ACHN (cell line): ENCODE data around the gene NLRP5.
A peak's percentile ranks its signal among the peaks of the same experiment; 100 is the strongest.
"Not testable (repeated sequence)": the region's sequence is repeated elsewhere in the genome, so short reads cannot be mapped to it uniquely, and the experiment has no call there.

Source experiments
- DNase-seq: peaks from one replicate; pipeline ENCODE4 v3.0.0-alpha.2; 2015
- in situ Hi-C: cut with HindIII; loops from 2 replicates; pipeline ENCODE4 v1.10.0; 2017; ENCODE audit warnings: low sequenced_read_pairs, low pct_ligation_motif_present, low pct_unique_long_range_greater_than_20kb

NLRP5 gene

DNA sequence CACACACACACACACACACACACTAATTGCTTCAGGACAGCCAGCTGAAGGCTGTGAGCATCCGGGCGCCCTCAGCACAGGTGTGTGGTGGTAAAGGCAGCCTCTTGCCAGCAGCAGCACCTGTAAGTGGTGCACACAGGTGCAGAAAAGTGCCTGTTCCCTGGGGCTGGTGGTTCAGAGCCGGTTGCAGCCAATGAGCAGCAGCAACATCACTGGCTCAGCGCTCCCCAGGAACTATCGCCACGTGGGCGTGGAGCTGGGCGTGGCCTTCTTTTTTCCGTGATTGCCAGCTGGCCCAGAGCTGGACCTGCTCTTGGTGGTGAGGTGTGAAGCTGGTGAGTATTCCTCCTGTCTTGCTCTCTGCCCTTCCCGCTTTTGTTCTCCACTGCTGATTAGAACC lies at the start of gene NLRP5:
TSS of gene NLRP5 (plus strand) at position 289 of the 400 bp plus-strand sequence.
- in situ Hi-C loops: no loop called here
- DNase-seq: no peak

DNA sequence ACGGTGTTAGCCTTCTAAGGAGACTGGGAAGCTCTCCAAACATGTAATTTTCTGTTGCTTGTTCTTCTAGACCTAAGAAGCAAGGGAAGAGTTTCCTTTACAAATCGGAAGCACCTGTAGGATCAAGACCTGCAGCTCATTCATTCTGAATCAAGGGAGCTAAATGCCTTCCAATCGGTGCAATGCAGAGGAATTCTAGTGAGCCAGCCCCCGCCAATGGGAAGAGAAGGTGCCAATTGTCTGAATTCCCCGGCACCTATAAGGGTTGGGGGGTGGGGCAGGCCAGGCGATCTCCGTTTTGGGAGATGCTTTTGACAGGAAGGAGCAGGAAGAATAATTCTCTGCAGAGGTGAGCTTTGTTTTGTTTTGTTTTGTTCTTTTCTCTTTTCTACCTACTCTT lies 47.4 kb upstream of the NLRP5 start:
- no peak for DNase-seq
- in situ Hi-C loops: no loop called here

DNA sequence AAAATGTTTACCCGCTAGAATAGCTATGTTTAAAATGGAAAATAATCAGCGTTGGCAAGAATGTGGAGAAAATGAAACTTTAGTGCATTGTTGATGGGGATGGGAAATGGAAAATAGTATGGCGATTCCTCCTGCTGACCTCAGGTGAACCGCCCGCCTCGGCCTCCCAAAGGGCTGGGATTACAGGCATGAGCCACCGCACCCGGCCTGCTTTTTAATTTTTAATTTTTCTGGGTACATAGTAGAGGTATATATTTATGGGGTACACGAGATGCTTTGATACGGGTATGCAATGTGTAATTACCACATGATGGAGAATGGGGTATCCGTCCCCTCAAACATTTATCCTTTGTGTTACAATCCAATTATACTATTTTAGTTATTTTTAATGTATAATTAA lies 46.3 kb upstream of the NLRP5 start:
- in situ Hi-C loops: no loop called here
- DNase-seq: no peak

DNA sequence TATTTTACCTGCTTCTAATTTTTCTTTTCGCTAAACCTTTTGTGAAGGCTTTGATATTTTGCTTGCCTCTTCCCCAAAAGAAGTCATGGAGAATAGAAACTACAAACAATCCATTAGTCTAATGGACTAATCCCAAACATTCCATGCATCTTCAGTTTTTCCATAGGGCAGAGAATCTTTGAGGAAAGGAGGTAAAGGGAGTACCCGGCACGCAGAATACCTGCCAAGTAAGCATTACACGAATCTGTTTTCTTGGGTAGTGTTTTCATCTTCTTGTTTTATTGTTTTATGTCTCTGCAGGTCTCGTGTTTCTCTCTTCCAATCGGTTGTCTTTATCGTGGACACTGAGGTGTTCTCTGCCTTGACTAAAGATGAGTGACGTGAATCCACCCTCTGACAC lies 39.0 kb upstream of the NLRP5 start, which contains the start of gene NLRP8:
TSS of gene NLRP8 (plus strand) at position 301 of the 400 bp plus-strand sequence.
- in situ Hi-C loops: no loop called here
- no peak for DNase-seq

DNA sequence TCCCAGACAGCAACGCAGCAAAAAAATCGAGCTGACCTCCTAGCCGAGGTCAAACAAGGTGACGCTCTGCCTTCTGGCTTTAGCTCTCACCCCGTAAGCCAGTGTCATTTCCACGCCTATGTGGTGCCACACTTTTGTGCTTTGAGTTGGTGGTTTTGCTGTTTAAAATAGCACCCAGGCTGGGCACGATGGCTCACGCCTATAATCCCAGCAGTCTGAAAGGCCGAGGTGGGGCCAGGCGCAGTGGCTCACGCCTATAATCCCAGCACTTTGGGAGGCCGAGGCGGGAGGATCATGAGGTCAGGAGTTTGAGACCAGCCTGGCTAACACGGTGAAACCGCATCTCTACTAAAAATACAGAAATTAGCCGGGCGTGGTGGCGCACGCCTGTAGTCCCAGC lies 36.0 kb upstream of the NLRP5 start:
- DNase-seq, in situ Hi-C loops: not testable (repeated sequence)

DNA sequence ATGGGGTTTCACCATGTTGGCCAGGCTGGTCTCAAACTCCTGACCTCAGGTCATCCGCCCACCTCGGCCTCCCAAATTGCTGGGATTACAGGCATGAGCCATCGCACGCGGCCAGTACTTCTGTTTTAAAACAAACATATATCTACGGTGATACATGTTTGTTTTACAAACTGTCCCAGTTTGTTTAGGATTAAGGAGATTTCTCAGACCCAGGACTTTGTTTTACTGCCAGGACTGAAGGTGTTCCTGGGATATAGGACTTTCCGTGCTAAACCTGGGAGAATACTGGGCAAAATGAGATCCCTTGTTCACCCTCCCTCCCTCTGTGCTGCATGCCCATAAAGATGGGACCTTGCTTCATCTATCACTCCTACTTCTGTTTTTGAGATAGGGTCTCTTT lies 30.1 kb upstream of the NLRP5 start:
- in situ Hi-C loops: no loop called here
- no peak for DNase-seq

DNA sequence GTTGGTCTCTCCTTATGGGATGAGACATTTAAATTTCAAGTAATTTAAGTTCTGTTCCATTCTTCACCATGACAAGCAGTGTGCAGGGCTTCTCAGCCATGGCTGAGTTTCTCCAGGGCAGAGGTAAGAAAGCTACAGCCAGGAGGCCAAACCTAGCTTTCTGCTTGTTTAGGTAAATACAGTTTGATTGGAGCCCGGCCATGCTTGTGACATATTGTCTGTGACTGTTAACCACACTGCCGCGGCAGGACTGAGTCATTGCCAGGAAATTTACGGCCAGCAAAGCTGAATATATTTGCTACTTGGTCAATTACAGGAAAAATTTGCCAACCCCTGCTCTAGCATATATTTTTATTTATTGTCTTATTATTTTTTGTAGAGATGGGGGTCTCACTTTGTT lies 28.2 kb upstream of the NLRP5 start:
- no peak for DNase-seq
- in situ Hi-C loops: no loop called here

DNA sequence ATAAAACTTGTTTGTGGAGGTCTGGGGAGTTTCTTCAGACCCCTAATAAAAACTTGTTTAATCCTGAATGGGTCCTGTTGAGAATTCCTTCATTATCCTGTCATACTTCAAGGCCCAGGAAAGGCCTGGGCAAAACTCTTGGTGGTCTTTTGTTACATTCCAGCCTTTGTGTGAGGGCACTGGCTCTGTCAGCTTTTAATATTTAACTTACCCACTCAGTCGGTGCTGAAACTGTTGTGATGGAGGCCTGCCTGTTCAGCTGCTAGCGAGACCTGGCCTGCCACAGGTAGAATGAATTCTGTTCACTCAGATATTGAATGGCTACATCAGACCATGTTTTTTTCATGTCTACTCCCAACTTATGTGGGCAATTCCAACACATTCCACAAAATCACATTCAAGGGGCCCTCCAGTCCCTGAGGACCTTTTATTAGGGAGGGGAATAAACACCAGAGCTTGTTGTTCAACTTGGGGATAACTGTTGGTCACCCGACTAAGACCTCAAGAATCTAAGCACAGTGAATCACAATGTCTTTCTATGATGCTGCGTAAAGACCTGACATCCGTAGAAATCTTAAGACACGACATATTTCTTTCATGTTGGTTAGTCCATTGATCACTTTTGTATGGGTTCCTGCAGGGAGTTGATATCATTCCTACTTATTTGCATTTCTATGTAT lies 26.4 kb upstream of the NLRP5 start:
- in situ Hi-C loops: no loop called here
- DNase-seq: no peak

DNA sequence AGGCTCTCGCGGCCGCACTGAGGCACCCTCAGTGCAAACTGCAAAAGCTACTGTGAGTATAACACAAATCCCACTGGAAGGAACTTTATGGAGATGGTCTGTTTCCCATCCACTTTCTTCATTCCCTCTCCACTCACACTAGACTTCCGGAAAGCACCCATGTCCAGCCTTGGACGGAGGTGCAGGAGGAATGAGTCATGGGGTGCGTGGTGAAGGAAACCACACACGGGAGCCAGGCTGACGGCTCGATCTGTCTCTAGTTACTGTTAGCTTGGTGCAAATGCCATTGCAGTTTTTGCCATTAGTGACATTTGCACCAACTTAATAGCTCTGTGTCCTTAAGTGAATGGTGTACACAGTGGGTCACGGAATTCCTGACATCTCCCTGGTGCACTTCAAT lies 24.4 kb upstream of the NLRP5 start:
- in situ Hi-C loops: no loop called here
- no peak for DNase-seq

DNA sequence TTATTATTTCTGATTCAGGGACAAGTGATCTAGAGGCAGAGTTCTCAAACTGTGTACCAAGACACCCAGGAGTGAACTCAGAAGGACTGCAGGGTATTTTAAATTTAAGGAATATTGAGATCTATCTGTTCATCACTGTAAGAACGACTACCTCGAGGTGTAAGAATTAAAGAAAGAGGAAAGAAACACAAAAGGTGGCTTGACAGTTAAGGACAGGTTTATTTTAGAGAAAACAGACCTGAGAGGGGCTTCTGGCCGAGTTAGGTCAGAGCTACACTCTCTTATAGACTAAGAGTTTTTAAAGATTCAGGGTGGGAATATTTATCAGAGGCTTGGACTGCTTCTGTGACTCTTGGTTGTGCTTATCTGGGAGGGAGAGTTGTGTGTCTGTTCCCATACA lies 12.6 kb upstream of the NLRP5 start:
- in situ Hi-C loops: no loop called here
- no peak for DNase-seq

DNA sequence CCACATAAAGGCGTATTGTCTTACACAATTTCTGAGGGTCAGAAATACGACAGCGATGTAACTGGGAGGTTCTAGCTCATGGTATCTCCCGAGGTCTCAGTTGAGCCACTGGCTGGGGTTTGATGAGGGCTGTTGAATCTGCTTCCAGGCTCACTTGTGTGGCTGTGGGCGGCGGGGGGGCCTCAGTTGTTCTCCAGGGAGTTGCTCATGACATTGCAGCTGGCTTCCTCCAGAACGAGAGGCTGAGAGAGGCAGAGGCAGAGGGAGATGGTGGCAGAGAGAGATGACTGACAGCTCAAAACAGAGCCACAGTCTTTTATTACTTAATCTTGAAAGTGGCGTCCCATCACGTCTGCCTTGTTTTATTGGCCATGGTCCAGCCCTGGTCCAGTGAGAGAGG lies 6.2 kb upstream of the NLRP5 start:
- DNase-seq: no peak
- in situ Hi-C loops: no loop called here

DNA sequence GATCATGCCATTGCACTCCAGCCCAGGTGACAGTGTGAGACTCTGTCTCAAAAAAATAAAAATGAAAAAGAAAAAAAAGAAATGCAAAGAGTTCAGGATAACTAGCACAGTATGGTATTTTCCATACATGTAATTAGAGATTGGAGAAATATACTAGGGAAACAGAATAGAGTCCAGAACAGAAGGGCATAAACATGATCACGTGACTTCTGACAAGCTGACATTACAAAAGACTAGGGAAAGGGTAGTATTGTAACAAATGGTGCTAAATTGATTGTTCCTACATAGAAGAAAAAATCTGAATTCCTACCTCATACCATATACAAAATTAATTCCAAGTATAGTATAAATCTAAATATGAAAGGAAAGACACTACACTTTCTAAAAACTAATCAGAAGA lies 1.3 kb upstream of the NLRP5 start:
- in situ Hi-C loops: no loop called here
- no peak for DNase-seq

DNA sequence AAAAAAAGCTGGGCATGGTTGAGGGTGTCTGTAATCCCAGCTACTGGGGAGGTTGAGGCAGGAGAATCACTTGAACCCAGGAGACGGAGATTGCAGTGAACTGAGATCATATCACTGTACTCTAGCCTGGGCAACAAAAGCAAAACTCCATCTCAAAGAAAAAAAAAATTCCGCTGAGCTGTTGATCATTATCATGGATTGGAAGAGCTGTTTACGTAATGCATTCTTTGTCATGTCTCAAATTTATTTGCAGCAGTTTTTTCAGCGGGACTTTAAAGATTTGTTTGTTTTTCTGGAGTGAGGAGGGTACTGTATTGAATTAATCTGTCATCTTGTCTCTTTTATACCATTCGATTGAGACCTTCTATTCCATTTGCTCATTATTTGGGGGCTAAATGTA lies 4.3 kb downstream of the NLRP5 start:
- DNase-seq: no peak
- in situ Hi-C loops: no loop called here

DNA sequence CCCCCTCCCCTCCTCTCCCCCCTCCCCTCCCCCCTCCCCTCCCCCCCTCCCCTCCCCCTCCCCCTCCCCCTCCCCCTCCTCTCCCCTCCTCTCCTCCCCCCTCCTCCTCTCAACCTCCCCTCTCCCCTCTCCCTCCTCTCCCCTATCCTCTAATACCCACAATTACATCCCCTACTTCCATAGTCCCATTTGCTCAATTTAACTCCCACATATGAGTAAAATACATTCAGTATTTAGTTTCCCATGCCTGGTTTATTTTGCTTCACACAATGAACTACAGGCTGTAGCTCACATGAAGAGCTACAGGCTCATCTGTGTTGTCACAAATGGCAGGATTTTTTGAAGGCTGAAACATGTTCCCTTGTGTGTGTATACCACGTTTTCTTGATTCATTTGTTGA lies 6.9 kb downstream of the NLRP5 start:
- in situ Hi-C loops: no loop called here
- DNase-seq: no peak

DNA sequence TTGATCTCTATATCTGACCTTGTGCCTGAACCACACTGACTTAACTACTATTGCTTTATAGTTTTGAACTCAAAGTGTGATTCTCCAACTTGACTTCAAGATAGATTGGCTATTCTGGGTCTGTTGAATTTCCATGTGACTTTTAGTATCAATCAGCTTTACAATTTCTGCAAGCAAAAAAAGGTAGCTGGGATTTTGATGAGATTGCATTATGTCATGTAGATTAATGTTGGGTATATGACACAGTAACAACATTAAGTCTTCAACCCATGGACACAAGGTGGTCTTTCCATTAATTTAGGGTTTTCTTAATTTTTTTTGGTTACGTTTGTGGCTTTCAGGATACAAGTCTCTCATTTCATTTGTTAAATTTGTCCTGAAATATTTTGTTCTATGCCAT lies 28.2 kb downstream of the NLRP5 start:
- in situ Hi-C loops: no loop called here
- DNase-seq: no peak

DNA sequence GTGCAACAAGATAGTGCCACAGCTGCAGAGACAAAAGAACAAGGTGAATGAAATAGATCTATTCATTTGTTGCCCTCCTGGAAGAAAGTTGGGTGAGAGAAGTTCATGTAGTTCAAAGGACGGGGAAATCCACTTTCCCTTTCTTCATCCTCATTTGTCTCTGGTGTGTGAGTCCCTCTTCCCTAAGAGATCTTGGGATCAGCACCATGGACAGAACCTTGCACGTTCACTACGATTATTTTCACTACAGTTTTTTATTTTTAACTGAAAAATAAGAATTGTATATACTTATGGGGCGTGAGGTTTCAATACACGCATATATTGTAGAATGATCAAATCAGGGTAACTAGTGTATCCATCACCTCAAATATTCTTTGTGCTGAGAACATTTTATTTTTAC lies 29.2 kb downstream of the NLRP5 start:
- DNase-seq: peak; percentile 26
- in situ Hi-C loops: no loop called here

DNA sequence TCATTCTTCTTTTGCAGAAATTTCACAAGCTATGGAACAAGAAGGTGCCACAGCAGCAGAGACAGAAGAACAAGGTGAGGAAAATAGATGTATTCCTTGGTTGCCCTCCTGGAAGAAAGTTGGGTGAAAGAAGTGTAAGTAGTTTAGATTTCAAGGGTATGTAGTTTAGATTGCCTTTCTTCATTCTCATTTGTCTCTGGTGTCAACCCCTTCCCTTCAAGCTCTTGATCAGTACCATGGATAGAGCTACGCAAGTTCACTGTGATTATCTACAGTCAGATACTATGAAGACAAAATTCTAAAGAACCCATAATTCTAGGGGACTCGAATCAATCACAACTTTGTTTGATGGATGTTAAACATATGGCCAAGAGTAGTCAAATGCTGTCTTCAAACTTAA lies 32.8 kb downstream of the NLRP5 start:
- DNase-seq, in situ Hi-C loops: not testable (repeated sequence)

DNA sequence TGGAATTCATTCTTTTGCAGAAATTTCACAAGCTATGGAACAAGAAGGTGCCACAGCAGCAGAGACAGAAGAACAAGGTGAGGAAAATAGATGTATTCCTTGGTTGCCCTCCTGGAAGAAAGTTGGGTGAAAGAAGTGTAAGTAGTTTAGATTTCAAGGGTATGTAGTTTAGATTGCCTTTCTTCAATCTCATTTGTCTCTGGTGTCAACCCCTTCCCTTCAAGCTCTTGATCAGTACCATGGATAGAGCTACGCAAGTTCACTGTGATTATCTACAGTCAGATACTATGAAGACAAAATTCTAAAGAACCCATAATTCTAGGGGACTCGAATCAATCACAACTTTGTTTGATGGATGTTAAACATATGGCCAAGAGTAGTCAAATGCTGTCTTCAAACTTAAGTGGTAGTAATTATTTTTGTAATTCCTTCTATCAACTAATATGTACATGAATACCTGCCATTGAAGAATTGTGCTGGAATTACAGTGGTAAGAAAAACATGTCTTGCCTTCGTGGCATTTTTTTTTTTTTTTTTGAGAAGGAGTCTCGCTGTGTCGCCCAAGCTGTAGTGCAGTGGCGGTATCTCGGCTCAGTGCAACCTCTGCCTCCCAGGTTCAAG lies 33.9 kb downstream of the NLRP5 start:
- DNase-seq, in situ Hi-C loops: not testable (repeated sequence)

DNA sequence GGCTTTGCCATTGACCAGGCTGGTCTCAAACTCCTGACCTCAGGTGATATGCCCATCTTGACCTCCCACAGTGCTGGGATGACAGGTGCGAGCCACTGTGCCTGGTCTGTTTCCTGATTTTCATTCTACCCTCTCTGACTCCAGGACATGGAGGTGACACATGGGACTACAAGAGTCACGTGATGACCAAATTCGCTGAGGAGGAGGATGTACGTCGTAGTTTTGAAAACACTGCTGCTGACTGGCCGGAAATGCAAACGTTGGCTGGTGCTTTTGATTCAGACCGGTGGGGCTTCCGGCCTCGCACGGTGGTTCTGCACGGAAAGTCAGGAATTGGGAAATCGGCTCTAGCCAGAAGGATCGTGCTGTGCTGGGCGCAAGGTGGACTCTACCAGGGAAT lies 40.2 kb downstream of the NLRP5 start:
- in situ Hi-C loops: no loop called here
- no peak for DNase-seq

DNA sequence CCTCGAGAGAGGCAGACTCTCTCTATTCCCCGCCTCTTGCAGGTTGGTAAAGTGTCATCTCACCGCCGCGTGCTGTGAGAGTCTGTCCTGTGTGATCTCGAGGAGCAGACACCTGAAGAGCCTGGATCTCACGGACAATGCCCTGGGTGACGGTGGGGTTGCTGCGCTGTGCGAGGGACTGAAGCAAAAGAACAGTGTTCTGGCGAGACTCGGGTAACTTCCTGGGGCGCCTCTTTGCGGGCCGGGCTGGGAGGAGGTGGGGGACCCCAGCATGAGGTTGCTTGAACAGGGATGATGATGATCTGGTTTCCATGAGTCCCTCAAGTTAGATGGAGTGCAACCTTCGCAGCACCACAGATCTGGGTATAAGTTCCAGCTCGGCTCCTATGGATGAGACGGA lies 67.0 kb downstream of the NLRP5 start:
- in situ Hi-C loops: no loop called here
- no peak for DNase-seq
